GM10847 (cell line): ENCODE measurements around the gene LRATD1.

Experiments
- POLR2A ChIP-seq: IDR thresholded peaks from 2 replicates; pipeline ENCODE4 v1.6.1; 2011; ENCODE audit not compliant: insufficient read length; ENCODE audit errors: extremely low read depth

The LRATD1 gene

DNA sequence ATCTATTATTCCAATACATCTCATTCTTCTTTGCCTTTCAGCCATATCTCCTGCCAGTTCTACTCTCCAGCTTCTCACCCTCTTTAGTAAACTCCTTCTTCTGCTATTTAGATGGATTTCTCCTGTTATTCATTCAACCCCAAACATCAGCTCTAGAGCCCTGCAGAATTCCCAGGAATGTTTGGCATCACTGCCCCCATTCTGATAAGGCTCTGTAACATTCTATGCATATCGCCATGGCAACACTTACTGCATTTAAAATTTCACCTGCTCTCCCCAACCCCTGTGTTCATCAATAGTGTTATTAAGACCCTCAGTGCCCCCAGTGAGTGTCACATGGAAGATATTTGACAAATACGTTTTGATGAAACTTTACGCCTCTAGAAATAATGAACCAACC, 28.6 kb downstream of the LRATD1 start:
- no peak for TF ChIP-seq POLR2A

DNA sequence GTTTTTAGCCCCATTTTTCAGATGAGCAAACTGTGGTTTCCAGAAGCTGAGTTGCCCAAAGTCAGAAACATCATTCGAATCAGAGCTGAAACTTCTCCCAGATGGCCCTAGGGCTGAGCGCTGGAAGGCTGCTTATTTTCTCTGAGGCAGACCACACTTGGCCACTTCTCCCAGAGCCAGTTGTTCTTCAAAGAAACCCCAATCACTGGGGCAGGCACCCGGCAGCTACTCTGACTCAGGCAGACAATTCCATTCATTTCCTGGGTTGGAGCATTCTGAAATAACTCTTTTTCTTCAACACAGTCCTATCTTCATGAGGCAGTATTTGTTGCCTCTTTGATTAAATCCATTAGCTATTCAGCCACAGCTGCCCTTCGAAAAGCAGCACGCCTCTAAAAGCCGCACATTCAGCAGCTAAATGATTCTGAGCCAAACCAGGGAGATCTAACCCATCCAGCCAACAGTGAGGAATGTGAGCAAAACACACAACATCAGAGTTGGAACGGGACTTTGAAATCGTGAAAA, 40.9 kb downstream of the LRATD1 start:
- no peak for TF ChIP-seq POLR2A

DNA sequence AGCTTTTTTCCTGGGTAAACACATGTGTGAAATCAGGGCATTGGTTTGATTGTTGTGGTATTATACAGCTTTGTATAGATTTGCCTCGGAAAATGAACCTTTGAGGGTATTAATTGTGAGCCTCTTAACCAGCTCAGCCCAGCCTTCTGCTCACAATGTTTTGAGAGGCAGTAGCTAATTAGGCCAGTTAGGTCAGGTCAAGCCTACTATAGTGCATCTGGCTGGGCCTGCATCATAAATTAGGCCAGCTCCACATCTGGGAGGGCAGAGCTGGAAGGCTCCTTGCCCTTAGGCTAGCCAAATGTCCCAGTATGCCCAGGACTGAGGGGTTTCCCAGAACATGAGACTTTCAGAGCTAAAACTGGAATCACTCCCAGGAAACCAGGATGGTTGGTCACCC, 43.0 kb downstream of the LRATD1 start:
- TF ChIP-seq POLR2A, result no peak

DNA sequence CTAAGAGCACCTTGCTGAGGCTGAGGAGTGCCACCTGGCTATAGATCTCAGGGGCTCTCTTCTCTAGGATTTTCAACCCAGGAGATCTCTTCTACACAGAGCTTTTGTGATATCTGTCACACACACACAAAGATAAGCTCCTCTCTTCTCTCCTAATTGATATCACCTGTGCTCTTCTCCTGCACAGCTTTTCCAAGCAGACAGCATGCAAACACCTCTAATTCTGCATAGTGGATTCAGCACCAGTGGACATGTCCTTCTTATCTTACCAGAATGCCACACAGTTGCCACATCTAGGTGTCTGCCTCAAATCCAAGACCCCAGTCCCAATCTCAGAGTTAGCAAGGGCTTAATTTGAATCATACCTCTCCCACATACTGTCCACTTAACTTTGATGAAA, 43.9 kb downstream of the LRATD1 start:
- no peak for TF ChIP-seq POLR2A

DNA sequence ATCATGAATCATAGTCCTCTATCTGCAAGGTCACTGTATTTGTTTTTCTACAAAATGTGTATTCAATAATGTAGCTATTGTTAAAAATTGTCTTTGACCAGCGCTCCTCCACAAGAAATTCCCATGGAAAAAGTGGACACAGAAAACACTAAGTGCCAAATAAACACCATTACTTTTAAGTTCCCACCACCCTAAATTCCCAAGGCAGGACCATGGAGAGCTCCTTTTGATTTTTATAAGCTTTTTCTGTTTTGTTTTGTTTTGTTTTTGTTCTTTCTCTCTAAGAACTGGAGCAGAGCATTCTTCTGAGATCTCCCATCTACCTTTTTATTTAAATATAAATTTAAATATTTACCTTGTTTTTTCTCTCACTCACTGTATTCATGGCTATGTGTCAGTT, 44.5 kb downstream of the LRATD1 start:
- TF ChIP-seq POLR2A, result no peak

DNA sequence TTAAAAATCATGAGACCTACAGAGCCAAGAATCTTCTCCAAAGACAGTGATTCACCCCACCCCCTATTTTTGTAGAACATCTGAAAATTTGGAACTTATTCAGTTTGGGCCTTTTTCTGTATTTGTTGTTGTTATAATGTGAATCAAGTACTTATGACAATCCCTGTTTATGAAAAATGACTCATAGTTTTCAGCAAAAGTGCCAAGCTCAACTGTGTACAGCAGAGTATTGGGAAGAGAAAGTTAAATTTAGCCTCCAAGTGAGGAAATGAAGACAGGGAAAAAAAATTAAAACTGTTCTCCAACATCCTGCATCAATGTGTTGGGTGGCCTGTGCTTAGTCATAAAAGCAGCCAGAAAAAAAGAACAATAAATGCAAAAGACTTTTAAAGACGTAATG, 46.2 kb downstream of the LRATD1 start:
- no peak for TF ChIP-seq POLR2A

DNA sequence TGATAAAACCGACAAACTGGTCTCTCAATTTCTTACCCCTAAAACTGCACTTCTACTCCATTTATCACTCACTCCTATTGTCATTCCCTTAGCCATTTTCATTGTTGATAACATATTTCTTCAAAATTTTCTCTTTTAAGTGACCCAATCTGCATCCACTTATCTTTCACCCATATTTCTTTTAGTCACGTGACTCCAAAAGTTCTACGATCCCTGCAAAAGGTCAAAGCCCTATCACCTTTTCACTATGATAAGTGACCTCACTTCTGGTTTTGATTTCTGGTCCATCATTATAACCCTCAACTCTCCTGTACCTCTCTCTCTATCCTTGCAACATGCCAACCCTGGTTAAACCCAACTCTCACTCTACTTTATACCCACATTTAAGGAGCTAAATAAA, 49.1 kb downstream of the LRATD1 start:
- TF ChIP-seq POLR2A, result no peak
